ENCODE results near the gene CNDP1.

DNA sequence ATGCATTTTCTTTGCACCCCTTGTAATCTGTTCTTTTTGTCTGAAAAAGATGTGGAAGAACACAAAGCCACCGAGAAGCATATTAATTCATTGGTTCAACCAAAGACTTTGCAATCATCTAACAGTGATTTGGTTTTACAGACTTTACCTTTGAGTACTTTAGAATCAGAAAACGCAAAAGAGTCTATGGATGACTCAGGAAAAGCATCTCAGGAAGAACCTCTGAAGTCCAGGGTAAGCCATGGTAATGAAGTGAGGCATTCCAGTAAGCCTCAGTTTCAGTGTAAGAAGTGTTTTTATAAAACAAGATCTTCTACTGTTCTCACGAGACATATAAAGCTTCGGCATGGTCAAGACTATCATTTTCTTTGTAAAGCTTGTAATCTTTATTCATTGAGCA lies 98.6 kb downstream of the CNDP1 start:
- TF ChIP-seq CTCF (IDR thresholded peaks at IDR 0.05) (no peak), EZH2 (IDR thresholded peaks at IDR 0.05) (no peak)
